Adrenal gland (tissue), 19 donors: ENCODE results near the gene ZNF140. TPM values are rescaled to one million over a fixed set of nuclear protein-coding genes. Genes with fewer than 3 reads are reported as not detected.
A peak's percentile ranks its signal among the peaks of the same experiment; 100 is the strongest.

ENCODE experiments used
- DNase-seq, 7 donors: peaks; one replicate each; pipeline ENCODE4 v3.0.0-alpha.2; 2019 to 2020
- H3K27ac ChIP-seq, 5 donors: fragments of 200-600 bp; sonication (generic) in 4 of 5; 1 replicate in 3 of 5; 2 replicates in 2 of 5; pipeline versions ENCODE4 v1.5.1 to v1.8.0; 2016 to 2020; ENCODE audit warnings: mild to moderate bottlenecking in 1 of 5
- H3K27me3 ChIP-seq: fragments of 200-600 bp; 2 replicates; pipeline ENCODE4 v1.8.0; 2021
- H3K36me3 ChIP-seq, 2 donors: fragments of 200-600 bp; replicated peaks in 1 of 2; 1 replicate in 1 of 2; 2 replicates in 1 of 2; pipeline versions ENCODE4 v1.5.1 to v1.8.0; 2018 to 2022
- H3K4me1 ChIP-seq, 2 donors: fragments of 200-600 bp; replicated peaks in 1 of 2; 1 replicate in 1 of 2; 2 replicates in 1 of 2; pipeline versions ENCODE4 v1.5.1 to v1.8.0; 2018 to 2021
- H3K4me3 ChIP-seq, 4 donors: fragments of 200-600 bp; sonication (generic) in 3 of 4; one replicate each; pipeline ENCODE4 v1.5.1; 2016 to 2018
- H3K9me3 ChIP-seq, 3 donors: fragments of 200-600 bp; sonication (generic) in 1 of 3; replicated peaks in 1 of 3; 1 replicate in 2 of 3; 2 replicates in 1 of 3; pipeline versions ENCODE4 v1.5.1 to v1.8.0; 2016 to 2021
- POLR2A ChIP-seq, 2 donors: fragments of 450-650 bp; IDR thresholded peaks; one replicate each; pipeline ENCODE4 v1.6.1; 2017; ENCODE audit warnings: antibody characterized with exemption in 2 of 2, mild to moderate bottlenecking in 2 of 2, moderate library complexity in 1 of 2
- WGBS, 4 donors: extraction: QIAGEN DNeasy Blood & Tissue Kit in 2 of 4; methylation state at CpG; one replicate each; pipeline versions ENCODE4 v1.1.5 to v1.1.7; 2013 to 2017; 5-methylcytosine and 5-hydroxymethylcytosine counted together
- intact Hi-C, 2 donors: fragments of 100-400 bp; cut with DNase I; formaldehyde crosslinking; loops; one replicate each; pipeline versions ENCODE4 v1.14.1 to v1.15.0; 2022 to 2023
- long read RNA-seq, 10 donors: library from polyadenylated mRNA in 3 of 10; unstranded in 2 of 10; stranded (forward) in 1 of 10; transcript quantifications; one replicate each; pipeline ENCODE4 v2.0.0 and lab custom pipeline, GENCODE V29; 2021 to 2026
- polyA plus RNA-seq, 3 donors: library from polyadenylated mRNA; stranded (reverse); fragments of 200-250 nt in 2 of 3; fragments of 350-450 nt in 1 of 3; fragmentation: Illumina TruSeq in 1 of 3; extraction: RNeasy Lipid Tissue Mini Kit (QIAGEN cat#74804) in 1 of 3; gene quantifications; one replicate each; pipeline ENCODE4 v1.2.3, GENCODE V29; 2013 to 2014
- total RNA-seq, 9 donors: library from RNA; depleted of rRNA in 4 of 9; stranded (reverse); fragments of >200 nt in 4 of 9; fragments of 120-200 nt in 1 of 9; fragmentation: NEBNext Ultra II Directional in 1 of 9; extraction: Animal tissue kit (Norgen Biotek cat#: 25700) in 1 of 9; gene quantifications; one replicate each; pipeline versions ENCODE4 v1.1.0 to v1.2.4, GENCODE V29; 2013 to 2023
- TF ChIP-seq, protein P1 (sequence below), 6 experiments: fragments of 450-650 bp in 4 of 6; fragments of 200-600 bp in 2 of 6; sonication (generic) in 1 of 6; IDR thresholded peaks; 1 replicate in 5 of 6; 2 replicates in 1 of 6; pipeline versions ENCODE4 v1.5.1 to v1.8.0; 2016 to 2021; ENCODE audit warnings: antibody characterized with exemption in 6 of 6, mild to moderate bottlenecking in 2 of 6, moderate library complexity in 1 of 6
- donor health status: healthy with polysubstance abuse.
- donor health status: Bipolar disorder and iron deficiency.
- donor health status: DM: yes; HTN: yes; CAD: no.
- donor health status: DM: no; HTN: no; CAD: no.
- donor health status: DM: no; HTN: no; CAD: no.
- donor health status: DM: yes; HTN: yes; CAD: no.

ZNF140 gene
- total RNA-seq (10 to 100 TPM in 7 of 9 donors, 1 to 10 TPM in 2; 6.5 to 24.3 (median 18.0) TPM), polyA plus RNA-seq (10 to 100 TPM; 24.8 to 37.3 (median 26.2) TPM)
- long read RNA-seq, donor 1, partial matches to known transcripts, result 0 of 2 reads
- long read RNA-seq, donor 1, other reads (novel, unspliced or antisense), result 0 of 2 reads
- long read RNA-seq, donor 2, partial matches to known transcripts, result 0 of 4 reads
- long read RNA-seq, donor 2, other reads (novel, unspliced or antisense), result 0 of 4 reads
- long read RNA-seq, donor 3, partial matches to known transcripts, result 0 of 3 reads
- long read RNA-seq, donor 3, other reads (novel, unspliced or antisense), result 0 of 3 reads
- long read RNA-seq, donor 4, transcript ZNF140-202 (5 exons, 3,550 nt), result major isoform, 5 of 11 reads
- long read RNA-seq, donor 4, partial matches to known transcripts, result 0 of 11 reads
- long read RNA-seq, donor 4, other reads (novel, unspliced or antisense), result 4 of 11 reads
- long read RNA-seq, donor 5, transcript ZNF140-209 (6 exons, 2,328 nt), result major isoform, 10 of 43 reads
- long read RNA-seq, donor 5, transcript ZNF140-202 (5 exons, 3,550 nt), result major isoform, 10 of 43 reads
- long read RNA-seq, donor 5, partial matches to known transcripts, result 2 of 43 reads
- long read RNA-seq, donor 5, other reads (novel, unspliced or antisense), result 19 of 43 reads
- long read RNA-seq, donor 6, partial matches to known transcripts, result 1 of 5 reads
- long read RNA-seq, donor 6, other reads (novel, unspliced or antisense), result 2 of 5 reads
- long read RNA-seq, donor 7, result 0 reads
- long read RNA-seq, donor 8, partial matches to known transcripts, result 0 of 1 reads
- long read RNA-seq, donor 8, other reads (novel, unspliced or antisense), result 0 of 1 reads
- long read RNA-seq, donor 9, partial matches to known transcripts, result 0 of 3 reads
- long read RNA-seq, donor 9, other reads (novel, unspliced or antisense), result 0 of 3 reads
- long read RNA-seq, donor 10, partial matches to known transcripts, result 0 of 7 reads
- long read RNA-seq, donor 10, other reads (novel, unspliced or antisense), result 0 of 7 reads

DNA sequence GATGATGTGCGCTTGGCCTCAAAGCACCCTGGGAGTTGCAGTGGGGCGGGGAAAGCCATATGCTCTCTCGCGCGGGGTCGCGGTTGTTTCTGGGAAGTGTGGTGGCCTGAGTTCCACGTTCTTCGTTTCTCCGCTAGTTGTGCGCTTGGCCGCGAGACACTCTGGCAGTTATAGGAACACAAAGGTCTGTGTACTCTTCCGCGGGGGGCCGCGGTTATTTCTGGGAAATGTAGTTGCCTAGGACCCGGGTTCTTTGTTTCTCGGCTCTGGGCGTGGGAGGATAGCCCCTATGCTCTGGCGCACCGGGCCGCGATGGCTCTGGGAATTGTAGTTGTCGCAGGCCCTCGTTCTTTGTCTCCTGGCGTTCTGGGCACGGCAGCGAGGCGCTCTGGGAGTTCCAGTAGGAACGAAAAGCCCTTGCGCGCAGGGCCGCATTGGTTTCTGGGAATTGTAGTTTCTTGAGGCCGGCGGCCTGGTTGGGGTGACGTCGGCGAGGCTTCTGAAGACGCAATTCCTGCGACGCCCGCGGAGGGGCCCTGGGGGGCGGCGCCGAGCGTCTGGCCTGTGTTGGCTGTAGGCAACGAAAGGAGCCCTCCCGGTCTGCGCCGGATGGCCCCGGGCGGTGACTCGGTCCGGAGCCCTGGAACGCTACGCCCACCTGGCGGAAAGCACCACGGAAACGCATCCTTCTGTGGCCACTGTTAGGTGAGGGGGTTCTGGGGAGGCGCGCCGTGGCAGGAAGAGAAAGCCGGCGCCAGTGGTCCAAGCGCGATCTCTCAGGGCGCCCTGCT, at the start of gene ZNF140:
TSS of gene ZNF140 (plus strand) at position 556 of the 791 bp plus-strand sequence. CDS start 398 bp downstream, outside the sequence.
- Histone ChIP-seq H3K36me3 (peaks cover 0 to 26% of the 10 kb centered on the region in 2 donors), H3K9me3 (peaks cover 0 to 51% (median 5%) of the 10 kb centered on the region in 3 donors), H3K4me3 (peak within 1 kb of the TSS; percentile 81 to 97 (median 90)), H3K4me1 (peaks cover 6 to 13% of the 10 kb centered on the region in 2 donors), H3K27me3 (no peaks in the 10 kb centered on the region), H3K27ac (peak within 1 kb of the TSS; percentile 90 to 100 (median 98))
- 0 to 1% (median 1%) methylated on average over 15 to 69 of the region's 69 CpGs for WGBS, 4 donors
- TF ChIP-seq, protein P1, sequence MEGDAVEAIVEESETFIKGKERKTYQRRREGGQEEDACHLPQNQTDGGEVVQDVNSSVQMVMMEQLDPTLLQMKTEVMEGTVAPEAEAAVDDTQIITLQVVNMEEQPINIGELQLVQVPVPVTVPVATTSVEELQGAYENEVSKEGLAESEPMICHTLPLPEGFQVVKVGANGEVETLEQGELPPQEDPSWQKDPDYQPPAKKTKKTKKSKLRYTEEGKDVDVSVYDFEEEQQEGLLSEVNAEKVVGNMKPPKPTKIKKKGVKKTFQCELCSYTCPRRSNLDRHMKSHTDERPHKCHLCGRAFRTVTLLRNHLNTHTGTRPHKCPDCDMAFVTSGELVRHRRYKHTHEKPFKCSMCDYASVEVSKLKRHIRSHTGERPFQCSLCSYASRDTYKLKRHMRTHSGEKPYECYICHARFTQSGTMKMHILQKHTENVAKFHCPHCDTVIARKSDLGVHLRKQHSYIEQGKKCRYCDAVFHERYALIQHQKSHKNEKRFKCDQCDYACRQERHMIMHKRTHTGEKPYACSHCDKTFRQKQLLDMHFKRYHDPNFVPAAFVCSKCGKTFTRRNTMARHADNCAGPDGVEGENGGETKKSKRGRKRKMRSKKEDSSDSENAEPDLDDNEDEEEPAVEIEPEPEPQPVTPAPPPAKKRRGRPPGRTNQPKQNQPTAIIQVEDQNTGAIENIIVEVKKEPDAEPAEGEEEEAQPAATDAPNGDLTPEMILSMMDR (IDR thresholded peaks at IDR 0.05), result peak in 4 of 6 experiments; percentile 43 to 59 (median 48)
- peak; percentile 64 to 76 for TF ChIP-seq POLR2A (IDR thresholded peaks at IDR 0.05)
- intact Hi-C loops, result no loop called here
- peak; percentile 95 to 99 (median 97) for DNase-seq

GRCh38 chr12:133037207-133038005, 43.3 kb upstream of the ZNF140 start, which contains the start of gene ZNF84:
TSS of gene ZNF84 (plus strand) at chr12:133037509. CDS start at chr12:133041468, 3,959 bp downstream.
- peak; percentile 96 to 99 (median 98) for DNase-seq
- H3K4me3 ChIP-seq, result peak within 1 kb of the TSS; percentile 18 to 85 (median 74)
- peaks cover 7 to 12% of the 10 kb centered on the region in 2 donors for H3K4me1 ChIP-seq
- 0 to 1% (median 1%) methylated on average over 20 to 103 of the region's 103 CpGs for WGBS, 4 donors
- no peaks in the 10 kb centered on the region for H3K27me3 ChIP-seq
- peak; percentile 52 to 76 for TF ChIP-seq POLR2A (IDR thresholded peaks at IDR 0.05)
- TF ChIP-seq, protein P1 (IDR thresholded peaks at IDR 0.05), result peak in 1 of 6 experiments; percentile 11
- H3K9me3 ChIP-seq, result peaks cover 0 to 33% (median 25%) of the 10 kb centered on the region in 3 donors
- intact Hi-C loops, result no loop called here
- H3K27ac ChIP-seq, result peak within 1 kb of the TSS; percentile 76 to 98 (median 96)
- peaks cover 0 to 1% of the 10 kb centered on the region in 2 donors for H3K36me3 ChIP-seq

DNA sequence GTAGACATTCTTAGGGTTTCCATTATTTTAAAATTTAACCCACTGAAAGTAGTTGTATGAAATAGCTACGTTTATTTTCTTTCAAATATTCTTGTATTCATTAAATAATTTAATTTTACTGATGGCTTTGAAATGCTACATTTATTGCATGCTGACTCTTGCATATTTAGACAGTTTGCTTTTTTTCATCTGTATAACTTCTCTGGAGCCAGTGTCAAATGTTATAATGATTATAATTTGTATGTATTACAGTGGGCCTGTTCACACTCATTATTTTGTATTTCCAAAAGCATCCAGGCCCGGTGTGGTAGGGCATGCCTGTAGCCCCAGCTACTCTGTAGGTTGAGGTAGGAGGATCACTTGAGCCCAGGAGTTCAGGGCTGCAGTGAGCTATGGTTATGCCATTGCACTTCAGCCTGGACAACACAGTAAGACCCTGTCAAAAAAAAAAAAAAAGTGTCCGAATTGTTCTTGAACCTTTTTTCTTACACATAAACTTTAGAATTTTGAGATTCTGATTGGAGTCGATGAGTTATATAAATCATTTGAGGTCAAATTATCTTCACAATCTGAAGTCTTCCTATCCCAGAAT, 42.5 kb upstream of the ZNF140 start:
- H3K9me3 ChIP-seq, result peaks cover 0 to 42% (median 28%) of the 10 kb centered on the region in 3 donors
- DNase-seq, result no peak
- peaks cover 0 to 9% of the 10 kb centered on the region in 2 donors for H3K36me3 ChIP-seq
- TF ChIP-seq, protein P1 (IDR thresholded peaks at IDR 0.05), result no peak
- no peak for TF ChIP-seq POLR2A (IDR thresholded peaks at IDR 0.05)
- H3K27me3 ChIP-seq, result no peaks in the 10 kb centered on the region
- 47 to 53% (median 52%) methylated on average over 4 of the region's 4 CpGs for WGBS, 4 donors
- H3K4me1 ChIP-seq, result peaks cover 7 to 12% of the 10 kb centered on the region in 2 donors
- peak overlapping the region in 2 of 4 donors; percentile 84 to 85 for H3K4me3 ChIP-seq
- intact Hi-C loops, result no loop called here
- peak overlapping the region in 4 of 5 donors; percentile 76 to 98 (median 96) for H3K27ac ChIP-seq
